ENCODE measurements around the gene CAB39. TPM values are rescaled to one million over a fixed set of nuclear protein-coding genes. Genes with fewer than 3 reads are reported as not detected.

The CAB39 gene
- total and polyA plus RNA-seq, 5 donors: 47.2 to 100.0 (median 87.3) TPM

DNA sequence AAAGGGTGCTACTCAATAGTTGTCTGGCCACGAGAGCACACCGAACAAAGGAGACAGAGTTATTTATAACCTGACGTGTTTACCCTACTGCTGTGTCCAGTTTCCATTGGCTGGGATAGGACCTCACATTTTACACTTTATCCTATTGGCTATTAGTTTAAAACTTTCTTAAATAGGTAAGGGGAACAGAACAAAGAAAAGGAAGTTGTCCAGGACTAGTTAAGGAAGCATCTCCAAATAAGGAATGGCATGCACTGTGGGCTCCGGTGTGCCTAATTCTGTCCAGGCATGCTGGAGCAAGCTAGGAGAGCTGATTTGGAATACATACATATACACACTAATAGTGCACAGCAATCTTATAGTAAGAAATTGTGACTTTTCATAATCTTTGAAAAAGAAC, 72.2 kb downstream of the CAB39 start:
- Histone ChIP-seq H3K27ac (ENCODE audit: low read length) (peak overlapping the region; percentile 85), H3K4me3 (ENCODE audit: low read length) (no peak overlapping the region), H3K27me3 (ENCODE audit: control insufficient read depth, insufficient read depth) (no peaks in the 10 kb centered on the region), H3K4me1 (ENCODE audit: control insufficient read depth, insufficient read depth, low read length) (peaks cover 9% of the 10 kb centered on the region), H3K9me3 (ENCODE audit: control insufficient read depth, low read length) (no peaks in the 10 kb centered on the region)
- WGBS: 59% methylated on average over 4 of the region's 4 CpGs
- ATAC-seq: no peak
- intact Hi-C loops (cut with DNase I): no loop called here
- DNase-seq: no peak

DNA sequence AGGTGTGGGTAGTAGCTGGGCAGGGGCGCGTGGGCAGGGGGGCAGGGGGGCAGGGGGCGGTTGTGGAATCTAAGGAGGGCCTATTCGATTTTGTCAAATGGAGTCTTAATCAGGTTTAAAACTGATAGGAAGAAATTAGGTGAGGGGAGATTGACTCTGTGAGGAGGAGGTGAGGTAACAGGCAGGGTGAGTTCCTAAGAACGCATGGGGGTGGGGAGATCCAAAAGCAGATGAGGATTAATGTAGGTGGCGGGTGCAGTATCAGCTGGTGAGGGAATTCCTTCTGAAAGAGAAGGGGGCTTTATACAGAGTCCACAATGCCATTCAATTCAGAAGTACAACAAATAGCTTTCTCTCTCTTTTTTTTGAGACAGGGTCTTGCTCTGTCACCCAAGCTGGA, 72.7 kb downstream of the CAB39 start:
- Histone ChIP-seq H3K27me3 (ENCODE audit: control insufficient read depth, insufficient read depth) (no peaks in the 10 kb centered on the region), H3K27ac (ENCODE audit: low read length) (peak overlapping the region; percentile 34), H3K4me3 (ENCODE audit: low read length) (no peak overlapping the region), H3K9me3 (ENCODE audit: control insufficient read depth, low read length) (no peaks in the 10 kb centered on the region), H3K4me1 (ENCODE audit: control insufficient read depth, insufficient read depth, low read length) (peaks cover 9% of the 10 kb centered on the region)
- intact Hi-C loops (cut with DNase I): no loop called here
- ATAC-seq: no peak
- WGBS: 88% methylated on average over 6 of the region's 6 CpGs
- DNase-seq: no peak

DNA sequence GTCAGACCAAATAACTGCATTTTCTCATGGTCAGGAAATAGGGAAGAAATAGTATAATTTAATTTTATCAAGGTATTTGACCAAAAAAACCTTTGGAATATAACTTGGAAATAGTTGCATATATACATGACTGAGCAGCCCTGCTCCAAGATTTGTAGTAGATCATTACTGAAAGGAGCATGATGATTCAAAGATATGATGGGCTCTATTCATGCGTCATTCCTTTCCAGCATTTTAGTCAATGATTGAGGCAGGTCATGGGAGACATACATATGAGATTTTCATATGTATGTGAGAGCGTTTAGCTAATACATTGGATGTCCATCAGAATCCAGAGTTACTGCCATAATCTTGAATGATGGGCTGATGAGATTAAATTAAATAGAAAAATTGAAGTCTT, 74.5 kb downstream of the CAB39 start:
- no peak for ATAC-seq
- H3K4me1 ChIP-seq (ENCODE audit: control insufficient read depth, insufficient read depth, low read length): peaks cover 6% of the 10 kb centered on the region
- WGBS: 97% methylated on average over 2 of the region's 2 CpGs
- no peak overlapping the region for H3K4me3 ChIP-seq (ENCODE audit: low read length)
- H3K27ac ChIP-seq (ENCODE audit: low read length): no peak overlapping the region
- no peaks in the 10 kb centered on the region for H3K9me3 ChIP-seq (ENCODE audit: control insufficient read depth, low read length)
- DNase-seq: no peak
- no peaks in the 10 kb centered on the region for H3K27me3 ChIP-seq (ENCODE audit: control insufficient read depth, insufficient read depth)
- intact Hi-C loops (cut with DNase I): no loop called here

DNA sequence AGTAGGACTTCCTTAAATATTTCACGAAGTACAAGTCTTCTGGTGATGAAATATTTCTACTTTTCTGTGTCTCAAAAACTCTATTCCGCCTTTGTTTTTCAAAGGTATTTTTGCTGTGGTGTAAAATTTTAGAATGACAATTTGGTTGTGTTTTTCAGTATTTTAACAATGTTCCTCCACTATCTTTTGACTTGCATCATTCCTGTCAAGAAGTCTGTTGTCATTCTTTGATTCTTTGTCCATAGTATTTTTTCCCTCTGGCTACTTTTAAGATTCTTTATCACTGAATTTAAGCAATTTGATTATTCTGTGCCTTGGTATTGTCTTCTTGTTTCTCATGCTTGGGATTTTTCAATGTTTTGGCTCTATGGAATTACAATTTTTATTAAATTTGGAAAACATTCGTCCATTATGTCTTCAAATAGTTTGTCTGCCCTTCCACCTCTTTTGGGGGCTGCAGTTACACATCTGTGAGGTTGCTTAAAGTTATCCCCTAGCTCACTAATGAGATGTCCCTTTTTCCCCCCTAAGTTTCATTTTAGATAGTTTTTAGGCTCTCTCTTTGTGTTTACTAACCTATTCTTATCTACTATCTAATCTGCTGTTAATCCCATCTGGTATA, 76.0 kb downstream of the CAB39 start:
- Histone ChIP-seq H3K4me1 (ENCODE audit: control insufficient read depth, insufficient read depth, low read length) (peaks cover 6% of the 10 kb centered on the region), H3K4me3 (ENCODE audit: low read length) (no peak overlapping the region), H3K9me3 (ENCODE audit: control insufficient read depth, low read length) (no peaks in the 10 kb centered on the region), H3K27me3 (ENCODE audit: control insufficient read depth, insufficient read depth) (no peaks in the 10 kb centered on the region), H3K27ac (ENCODE audit: low read length) (no peak overlapping the region)
- WGBS: 97% methylated on average over 3 of the region's 3 CpGs
- DNase-seq (no peak), ATAC-seq (no peak)
- intact Hi-C loops (cut with DNase I): no loop called here

DNA sequence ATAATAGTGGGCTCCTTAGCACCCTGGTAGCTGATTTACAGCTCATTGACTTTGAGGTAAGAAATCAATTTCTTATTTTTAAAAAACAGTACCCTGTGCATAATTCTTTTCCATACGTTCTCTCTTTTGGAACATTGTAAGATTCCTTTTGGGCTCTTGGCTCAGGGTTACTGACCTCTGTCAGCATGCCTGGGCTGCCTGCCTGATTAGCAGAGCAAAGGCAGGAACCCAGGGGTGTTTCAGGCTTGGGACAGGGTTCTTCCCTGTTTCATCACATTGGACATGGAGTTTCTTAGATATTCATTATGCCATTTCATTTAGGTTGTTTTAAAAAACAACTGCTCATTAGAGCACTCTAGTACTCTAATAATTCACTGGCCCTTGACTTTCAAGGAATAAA, 78.3 kb downstream of the CAB39 start:
- peak in 1 of 3 donors; percentile 62 for DNase-seq
- H3K27me3 ChIP-seq (ENCODE audit: control insufficient read depth, insufficient read depth): no peaks in the 10 kb centered on the region

DNA sequence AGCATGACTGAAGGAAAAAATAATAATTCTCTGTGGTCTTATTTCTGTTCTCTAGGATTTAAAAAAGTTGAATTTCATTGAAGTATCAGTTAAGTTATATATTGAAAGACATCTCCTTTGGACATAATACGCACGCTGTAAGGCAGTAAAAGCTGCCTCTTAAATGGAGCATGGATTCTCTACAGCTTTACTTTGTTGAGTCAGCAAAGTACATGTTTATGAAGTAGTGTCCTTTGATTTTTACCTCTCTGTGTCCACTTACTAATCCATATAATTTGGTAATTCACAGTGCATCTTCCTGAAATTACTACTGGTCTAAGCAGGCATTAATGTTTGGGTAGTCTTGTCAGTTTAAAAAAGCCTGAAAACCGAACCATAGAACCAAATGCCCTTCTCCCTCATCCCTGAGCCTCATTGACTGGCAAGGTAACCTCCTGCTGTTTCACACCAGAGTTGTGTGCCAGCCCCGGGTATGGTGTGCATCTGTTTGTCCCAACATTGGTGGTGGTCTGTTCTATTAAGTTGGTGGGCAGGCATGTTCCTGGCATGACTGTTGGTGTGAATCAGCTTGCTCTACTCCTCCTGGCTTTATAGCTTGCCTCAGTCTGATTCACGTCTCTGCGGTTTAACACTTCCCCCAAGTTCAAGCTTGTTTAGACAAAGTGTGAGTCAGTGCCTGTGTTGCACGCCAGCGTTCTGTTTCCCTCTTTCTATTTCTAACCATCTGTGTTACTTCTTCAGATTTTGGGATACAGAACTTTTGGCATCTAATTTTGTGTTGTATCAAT, 81.1 kb downstream of the CAB39 start:
- peak overlapping the region; percentile 64 for H3K27ac ChIP-seq (ENCODE audit: low read length)
- H3K27me3 ChIP-seq (ENCODE audit: control insufficient read depth, insufficient read depth): no peaks in the 10 kb centered on the region
- DNase-seq: peak; percentile 72 to 84 (median 74)
- ATAC-seq: peak; percentile 89 to 90
- intact Hi-C loops (cut with DNase I): loop anchor here in 1 of 4 donors (10.0 kb wide), 1 partner anchor 79 kb away; the partner anchor contains the start of gene CAB39
- no peaks in the 10 kb centered on the region for H3K9me3 ChIP-seq (ENCODE audit: control insufficient read depth, low read length)
- no peak overlapping the region for H3K4me3 ChIP-seq (ENCODE audit: low read length)
- peaks cover 14% of the 10 kb centered on the region for H3K4me1 ChIP-seq (ENCODE audit: control insufficient read depth, insufficient read depth, low read length)
- 62% methylated on average over 8 of the region's 8 CpGs for WGBS

More for the DNA sequence above, 78.3 kb downstream of the CAB39 start:
- Histone ChIP-seq H3K27ac (ENCODE audit: low read length) (no peak overlapping the region), H3K9me3 (ENCODE audit: control insufficient read depth, low read length) (no peaks in the 10 kb centered on the region), H3K4me1 (ENCODE audit: control insufficient read depth, insufficient read depth, low read length) (peaks cover 11% of the 10 kb centered on the region), H3K4me3 (ENCODE audit: low read length) (no peak overlapping the region)
- intact Hi-C loops (cut with DNase I): loop anchor here in 1 of 4 donors (10.0 kb wide), 1 partner anchor 76 kb away; the partner anchor contains the start of gene CAB39
- ATAC-seq: no peak
- 50% methylated on average over 1 of the region's 1 CpG for WGBS

DNA sequence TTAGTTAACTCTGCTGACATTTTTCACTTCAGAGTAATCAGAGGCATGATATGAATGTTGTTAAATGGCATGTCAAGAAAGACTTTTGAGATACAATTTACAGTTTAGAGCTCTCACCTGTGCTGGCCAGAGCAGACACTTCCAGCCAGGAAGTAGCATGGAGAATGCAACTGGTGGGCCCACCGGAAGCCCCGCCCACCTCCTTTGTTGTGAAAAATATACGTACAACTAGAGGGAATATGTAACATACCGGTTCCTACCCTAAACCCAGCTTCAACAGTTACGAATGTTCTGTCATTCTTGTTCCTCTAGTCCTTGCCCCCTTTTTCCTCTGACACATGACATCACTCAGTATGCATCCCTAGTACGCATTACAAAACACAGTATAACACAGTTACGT, 81.9 kb downstream of the CAB39 start:
- ATAC-seq (no peak), DNase-seq (peak in 1 of 3 donors; percentile 61)
- Histone ChIP-seq H3K27ac (ENCODE audit: low read length) (peak overlapping the region; percentile 28), H3K4me1 (ENCODE audit: control insufficient read depth, insufficient read depth, low read length) (peaks cover 12% of the 10 kb centered on the region), H3K4me3 (ENCODE audit: low read length) (no peak overlapping the region), H3K27me3 (ENCODE audit: control insufficient read depth, insufficient read depth) (no peaks in the 10 kb centered on the region), H3K9me3 (ENCODE audit: control insufficient read depth, low read length) (no peaks in the 10 kb centered on the region)
- 86% methylated on average over 7 of the region's 7 CpGs for WGBS
- intact Hi-C loops (cut with DNase I): loop anchor here in 1 of 4 donors (10.0 kb wide), 1 partner anchor 80 kb away; the partner anchor contains the start of gene CAB39

DNA sequence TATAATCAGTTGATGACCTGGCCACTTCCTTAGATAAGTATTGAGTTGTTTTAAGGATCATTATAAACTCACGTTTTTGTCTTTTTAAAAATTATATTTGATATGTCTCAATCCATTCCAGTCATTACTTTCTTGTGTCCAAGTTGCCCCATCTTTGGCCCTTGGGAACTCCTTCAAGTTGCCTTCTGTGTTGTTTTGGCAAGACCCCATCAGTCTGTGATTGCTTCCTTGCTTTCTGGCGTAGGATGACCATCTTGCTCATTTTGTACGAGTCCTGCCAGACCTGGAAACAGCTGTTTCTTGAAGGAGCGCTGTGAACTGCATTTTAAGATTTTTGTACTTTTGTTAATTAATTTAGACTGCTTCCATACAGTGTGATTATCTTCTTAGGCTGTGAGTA, 83.2 kb downstream of the CAB39 start:
- DNase-seq (peak in 2 of 3 donors; percentile 50 to 51), ATAC-seq (peak; percentile 31 to 37)
- intact Hi-C loops (cut with DNase I): loop anchor here (5.0 to 10.0 kb wide), 2 partner anchors 81 to 84 kb away; partner anchors contain the start of gene CAB39 (in 4 of the 4)
- H3K4me3 ChIP-seq (ENCODE audit: low read length): no peak overlapping the region
- H3K4me1 ChIP-seq (ENCODE audit: control insufficient read depth, insufficient read depth, low read length): peaks cover 10% of the 10 kb centered on the region
- no peak overlapping the region for H3K27ac ChIP-seq (ENCODE audit: low read length)
- no peaks in the 10 kb centered on the region for H3K27me3 ChIP-seq (ENCODE audit: control insufficient read depth, insufficient read depth)
- no peaks in the 10 kb centered on the region for H3K9me3 ChIP-seq (ENCODE audit: control insufficient read depth, low read length)
- WGBS: 51% methylated on average over 4 of the region's 4 CpGs

DNA sequence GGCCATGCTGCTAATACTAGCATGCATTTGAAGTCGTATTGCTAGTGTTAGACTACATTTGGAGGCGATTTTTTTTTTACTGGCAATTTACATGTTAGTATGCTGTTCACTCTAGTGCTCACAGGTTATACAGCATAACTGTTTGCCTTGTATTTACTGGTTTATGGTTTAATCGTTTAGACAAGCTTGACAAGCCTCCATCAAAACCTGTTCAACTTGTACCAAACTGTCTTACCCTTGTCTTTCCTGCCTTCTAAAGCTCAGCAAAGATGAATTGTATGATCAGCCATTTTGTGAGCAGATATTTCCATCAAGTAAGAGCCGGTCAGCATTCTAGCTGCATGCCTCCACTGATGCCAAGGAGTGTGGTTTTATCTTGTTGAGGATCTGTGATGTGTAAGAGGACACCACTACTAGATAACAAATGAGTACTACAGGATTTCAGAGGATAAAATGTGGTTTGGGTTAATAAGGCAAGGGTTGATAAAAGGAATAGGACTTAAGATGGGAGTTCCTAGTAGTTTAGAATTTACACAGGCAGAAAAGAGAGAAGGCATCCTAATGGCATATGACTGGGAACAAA, 83.7 kb downstream of the CAB39 start:
- intact Hi-C loops (cut with DNase I): loop anchor here (5.0 to 10.0 kb wide), 2 partner anchors 82 to 84 kb away; partner anchors contain the start of gene CAB39 (in 4 of the 4)
- ATAC-seq: no peak
- Histone ChIP-seq H3K4me3 (ENCODE audit: low read length) (no peak overlapping the region), H3K27ac (ENCODE audit: low read length) (no peak overlapping the region), H3K9me3 (ENCODE audit: control insufficient read depth, low read length) (no peaks in the 10 kb centered on the region), H3K27me3 (ENCODE audit: control insufficient read depth, insufficient read depth) (no peaks in the 10 kb centered on the region), H3K4me1 (ENCODE audit: control insufficient read depth, insufficient read depth, low read length) (peaks cover 10% of the 10 kb centered on the region)
- no peak for DNase-seq
- WGBS: 73% methylated on average over 4 of the region's 4 CpGs

DNA sequence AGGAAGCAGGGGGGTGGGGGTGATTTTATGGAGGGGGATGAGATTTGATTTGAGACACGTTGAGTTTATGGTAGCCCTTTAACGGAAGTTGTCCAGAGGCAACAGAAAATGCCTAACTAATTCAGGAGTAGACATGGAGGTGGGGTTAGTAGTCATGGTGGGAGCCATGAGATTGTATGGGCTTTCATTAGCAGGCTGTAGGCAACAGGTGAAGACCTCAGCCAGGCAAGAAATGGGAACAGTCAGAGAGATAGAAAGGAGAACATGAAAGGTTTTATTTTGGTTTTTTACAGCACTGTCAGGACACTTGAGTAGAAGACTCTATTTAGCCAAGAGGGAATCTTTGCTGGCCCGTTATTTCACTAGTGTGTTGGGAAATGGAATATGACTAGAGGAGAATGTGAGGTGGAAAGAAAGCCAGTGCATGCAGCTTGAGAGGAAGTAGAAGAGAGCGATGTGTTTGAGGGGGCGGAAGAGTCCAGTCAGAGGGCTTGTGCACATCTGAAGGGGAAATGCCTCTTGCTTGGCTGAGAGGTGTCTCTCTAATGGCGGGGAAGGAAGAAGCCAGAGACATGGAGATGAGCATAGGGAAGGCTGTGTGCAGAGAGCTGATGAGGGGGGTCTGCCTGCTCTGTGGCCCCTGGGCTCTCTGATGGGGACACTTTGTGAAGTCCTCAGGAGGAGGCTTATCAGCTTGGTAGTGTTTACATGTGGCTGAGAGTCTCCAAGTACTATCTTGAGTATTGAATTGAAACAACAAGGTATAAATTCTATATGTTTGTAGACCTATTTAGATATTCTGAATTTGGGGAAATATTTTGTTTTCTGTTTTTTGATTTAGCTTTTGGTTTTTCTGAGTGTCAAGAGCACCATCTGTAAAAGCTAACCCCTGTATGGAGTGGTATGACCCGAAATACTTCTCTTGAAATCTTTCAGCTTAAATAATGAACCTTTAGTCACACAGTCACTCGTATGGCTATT, 85.2 kb downstream of the CAB39 start:
- 78% methylated on average over 8 of the region's 8 CpGs for WGBS
- H3K27me3 ChIP-seq (ENCODE audit: control insufficient read depth, insufficient read depth): no peaks in the 10 kb centered on the region
- no peak overlapping the region for H3K4me3 ChIP-seq (ENCODE audit: low read length)
- intact Hi-C loops (cut with DNase I): loop anchor here (5.0 to 10.0 kb wide), 2 partner anchors 83 to 86 kb away; partner anchors contain the start of gene CAB39 (in 4 of the 4)
- no peaks in the 10 kb centered on the region for H3K9me3 ChIP-seq (ENCODE audit: control insufficient read depth, low read length)
- peaks cover 10% of the 10 kb centered on the region for H3K4me1 ChIP-seq (ENCODE audit: control insufficient read depth, insufficient read depth, low read length)
- ATAC-seq: peak in 1 of 2 donors; percentile 12
- no peak for DNase-seq
- H3K27ac ChIP-seq (ENCODE audit: low read length): no peak overlapping the region
